Memory B cell (primary cell): ENCODE data around the gene TENM3.

ENCODE experiments used
- ATAC-seq: fragments of 150-1000 bp; cut with Tn5 transposase; 2 replicates; pipeline ENCODE4 v1.10.0; 2021; ENCODE audit warnings: low read depth, mild to moderate bottlenecking, moderate library complexity
- DNase-seq, 2 donors: peaks; one replicate each; pipeline ENCODE4 v3.0.0; 2022; ENCODE audit warnings: low spot score in 2 of 2
- H3K27ac Mint-ChIP-seq: one replicate; pipeline ENCODE4 v1.8.0; 2022; ENCODE audit warnings: mild to moderate bottlenecking, moderate library complexity, mixed read lengths
- H3K27me3 Mint-ChIP-seq: one replicate; pipeline ENCODE4 v1.8.0; 2022; ENCODE audit warnings: mixed read lengths
- H3K36me3 Mint-ChIP-seq: one replicate; pipeline ENCODE4 v1.8.0; 2022; ENCODE audit warnings: mild to moderate bottlenecking, mixed read lengths
- H3K4me1 Mint-ChIP-seq: one replicate; pipeline ENCODE4 v1.8.0; 2022; ENCODE audit warnings: mixed read lengths
- H3K4me3 Mint-ChIP-seq: one replicate; pipeline ENCODE4 v1.8.0; 2022; ENCODE audit warnings: mild to moderate bottlenecking, moderate library complexity, mixed read lengths
- H3K9me3 Mint-ChIP-seq: one replicate; pipeline ENCODE4 v1.8.0; 2022; ENCODE audit warnings: mixed read lengths

The TENM3 gene

DNA sequence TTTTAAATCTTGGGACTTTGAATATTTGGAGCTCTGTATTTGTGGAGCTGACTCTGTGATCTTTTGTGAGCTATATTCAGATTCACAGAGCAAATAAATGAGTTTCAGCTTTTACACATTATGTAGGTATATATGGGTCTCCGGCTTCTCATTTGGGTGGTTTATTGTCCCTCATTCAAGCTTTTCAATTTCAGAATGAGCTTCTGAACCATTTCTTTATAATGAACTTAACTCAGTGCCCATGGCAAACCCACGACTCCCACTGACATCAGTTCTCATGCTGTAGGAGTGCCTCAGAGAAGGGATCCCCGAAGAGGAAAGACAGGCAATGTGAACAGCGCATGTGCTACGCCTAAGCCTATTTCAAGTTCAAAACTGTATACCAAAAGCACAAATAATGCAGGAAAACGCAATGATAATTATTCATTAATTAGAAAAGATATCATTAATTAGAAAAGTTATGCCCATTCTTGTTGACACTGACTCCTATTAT lies 517.4 kb downstream of the TENM3 start:
- ATAC-seq (no peak), DNase-seq (no peak)
- H3K27me3 Mint-ChIP-seq, result peaks cover 9% of the 10 kb centered on the region
- no peaks in the 10 kb centered on the region for H3K9me3 Mint-ChIP-seq
- no peaks in the 10 kb centered on the region for H3K4me1 Mint-ChIP-seq
- no peaks in the 10 kb centered on the region for H3K36me3 Mint-ChIP-seq
- H3K27ac Mint-ChIP-seq, result no peak overlapping the region
- H3K4me3 Mint-ChIP-seq, result no peak overlapping the region

DNA sequence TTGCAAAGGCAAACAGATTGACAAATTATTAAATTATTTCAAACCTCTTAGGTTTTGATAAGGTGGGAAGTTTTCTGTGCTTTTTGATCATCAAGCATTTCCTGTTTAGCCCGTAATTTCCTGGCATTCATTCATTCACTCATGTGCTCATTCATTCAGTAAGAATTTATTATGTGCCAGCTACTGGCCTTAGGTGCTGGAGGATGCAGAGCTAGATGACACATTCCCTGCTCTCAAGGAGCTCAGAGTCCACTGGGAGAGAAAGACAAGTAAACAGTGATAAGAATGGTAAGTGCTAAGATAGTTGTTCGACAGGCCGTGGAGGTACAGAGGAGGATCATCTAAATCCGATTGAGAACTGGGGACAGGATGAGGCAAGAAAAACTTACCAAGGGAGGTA lies 520.9 kb downstream of the TENM3 start:
- DNase-seq (no peak), ATAC-seq (no peak)
- H3K4me3 Mint-ChIP-seq, result no peak overlapping the region
- peaks cover 11% of the 10 kb centered on the region for H3K27me3 Mint-ChIP-seq
- no peaks in the 10 kb centered on the region for H3K4me1 Mint-ChIP-seq
- no peaks in the 10 kb centered on the region for H3K36me3 Mint-ChIP-seq
- no peaks in the 10 kb centered on the region for H3K9me3 Mint-ChIP-seq
- no peak overlapping the region for H3K27ac Mint-ChIP-seq

DNA sequence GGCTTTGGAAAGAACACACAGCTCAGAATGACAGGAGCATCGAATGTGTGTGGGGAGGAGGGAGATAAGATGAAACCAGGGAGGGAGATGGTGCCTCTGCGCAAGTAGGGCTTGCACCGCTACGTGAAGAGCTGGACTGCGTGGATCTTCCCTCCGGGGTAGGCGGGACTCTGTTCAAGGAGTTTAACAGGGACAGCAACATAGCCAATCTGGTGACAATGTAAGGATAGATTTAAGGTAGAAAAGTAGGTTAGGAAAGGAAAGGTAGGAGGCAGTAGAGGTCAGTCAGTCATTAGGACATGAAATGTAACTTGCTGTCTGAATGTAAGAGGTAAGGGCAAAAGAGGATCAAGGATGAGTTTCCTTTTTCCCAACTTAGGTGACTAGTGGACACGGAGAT lies 521.4 kb downstream of the TENM3 start:
- Mint-ChIP-seq H3K4me3 (no peak overlapping the region), H3K27me3 (peaks cover 11% of the 10 kb centered on the region), H3K36me3 (no peaks in the 10 kb centered on the region), H3K9me3 (no peaks in the 10 kb centered on the region), H3K27ac (no peak overlapping the region), H3K4me1 (no peaks in the 10 kb centered on the region)
- ATAC-seq (no peak), DNase-seq (no peak)

GRCh38 chr4:182765987-182766856 lies 523.0 kb downstream of the TENM3 start:
- no peak overlapping the region for H3K4me3 Mint-ChIP-seq
- H3K36me3 Mint-ChIP-seq, result no peaks in the 10 kb centered on the region
- no peak overlapping the region for H3K27ac Mint-ChIP-seq
- H3K9me3 Mint-ChIP-seq, result no peaks in the 10 kb centered on the region
- DNase-seq (no peak), ATAC-seq (no peak)
- H3K27me3 Mint-ChIP-seq, result peaks cover 11% of the 10 kb centered on the region
- no peaks in the 10 kb centered on the region for H3K4me1 Mint-ChIP-seq

- no peak overlapping the region for H3K4me3 Mint-ChIP-seq
- ATAC-seq (no peak), DNase-seq (no peak)
- peaks cover 11% of the 10 kb centered on the region for H3K27me3 Mint-ChIP-seq
- H3K9me3 Mint-ChIP-seq, result no peaks in the 10 kb centered on the region
- H3K4me1 Mint-ChIP-seq, result no peaks in the 10 kb centered on the region
- no peaks in the 10 kb centered on the region for H3K36me3 Mint-ChIP-seq
- no peak overlapping the region for H3K27ac Mint-ChIP-seq
Observed at GRCh38 chr4:182766857-182767250, 523.7 kb downstream of the TENM3 start.

DNA sequence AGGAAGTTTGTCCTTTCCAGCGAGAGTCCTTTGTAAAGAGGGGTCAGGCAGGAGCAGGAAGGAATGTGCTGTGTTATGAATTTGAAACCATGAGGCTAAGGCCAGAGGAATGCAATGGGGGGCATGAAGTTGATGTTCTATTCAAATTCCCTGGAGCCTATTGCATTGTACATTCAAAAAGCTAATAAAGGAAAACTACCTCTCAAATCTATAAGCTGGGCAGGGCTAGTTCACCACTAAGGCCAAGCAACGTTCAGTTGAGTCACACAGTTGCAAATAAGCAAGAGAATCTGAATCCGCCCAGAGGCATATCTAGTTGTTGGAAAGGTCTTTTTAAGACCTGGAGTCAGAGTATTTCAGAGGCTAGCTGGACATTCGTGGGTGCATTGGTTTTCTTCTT lies 525.6 kb downstream of the TENM3 start:
- ATAC-seq (no peak), DNase-seq (no peak)
- no peaks in the 10 kb centered on the region for H3K4me1 Mint-ChIP-seq
- peaks cover 11% of the 10 kb centered on the region for H3K27me3 Mint-ChIP-seq
- H3K4me3 Mint-ChIP-seq, result no peak overlapping the region
- H3K27ac Mint-ChIP-seq, result no peak overlapping the region
- no peaks in the 10 kb centered on the region for H3K36me3 Mint-ChIP-seq
- H3K9me3 Mint-ChIP-seq, result no peaks in the 10 kb centered on the region

DNA sequence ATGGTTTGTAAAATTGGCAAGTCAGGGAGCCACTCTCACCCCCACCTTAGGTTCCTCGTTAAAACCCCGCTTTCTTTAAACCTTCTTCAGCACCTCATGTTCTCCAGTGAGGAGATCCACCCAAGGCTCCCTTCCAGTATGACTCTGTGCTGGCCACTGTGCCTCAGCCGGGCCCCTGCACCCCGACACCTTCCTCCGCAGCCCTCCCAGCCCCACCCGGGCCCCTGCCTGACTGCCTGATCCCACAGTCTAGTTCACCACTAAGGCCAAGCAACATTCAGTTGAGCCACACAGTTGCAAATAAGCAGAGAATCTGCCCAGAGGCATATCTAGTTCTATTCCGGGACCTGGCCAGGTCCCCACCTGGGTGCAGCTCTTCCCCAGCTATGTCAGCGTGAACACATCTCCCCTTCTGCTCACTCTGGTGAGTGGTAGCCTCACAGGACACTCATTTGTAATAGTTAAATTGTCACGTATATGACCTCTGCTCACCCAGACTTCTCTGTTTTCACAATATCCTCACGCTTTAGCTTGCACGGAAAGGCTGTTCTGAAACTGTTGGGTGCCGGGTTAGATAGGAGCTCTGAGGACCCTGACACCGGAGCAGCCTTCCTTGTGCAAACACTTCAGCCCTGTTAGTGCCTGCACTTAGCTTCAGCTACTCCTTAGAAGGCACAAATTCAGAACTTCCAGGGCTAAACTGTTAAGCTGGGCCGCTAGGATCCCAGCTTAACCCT lies 527.2 kb downstream of the TENM3 start:
- Mint-ChIP-seq H3K27ac (no peak overlapping the region), H3K36me3 (no peaks in the 10 kb centered on the region), H3K4me3 (no peak overlapping the region)

DNA sequence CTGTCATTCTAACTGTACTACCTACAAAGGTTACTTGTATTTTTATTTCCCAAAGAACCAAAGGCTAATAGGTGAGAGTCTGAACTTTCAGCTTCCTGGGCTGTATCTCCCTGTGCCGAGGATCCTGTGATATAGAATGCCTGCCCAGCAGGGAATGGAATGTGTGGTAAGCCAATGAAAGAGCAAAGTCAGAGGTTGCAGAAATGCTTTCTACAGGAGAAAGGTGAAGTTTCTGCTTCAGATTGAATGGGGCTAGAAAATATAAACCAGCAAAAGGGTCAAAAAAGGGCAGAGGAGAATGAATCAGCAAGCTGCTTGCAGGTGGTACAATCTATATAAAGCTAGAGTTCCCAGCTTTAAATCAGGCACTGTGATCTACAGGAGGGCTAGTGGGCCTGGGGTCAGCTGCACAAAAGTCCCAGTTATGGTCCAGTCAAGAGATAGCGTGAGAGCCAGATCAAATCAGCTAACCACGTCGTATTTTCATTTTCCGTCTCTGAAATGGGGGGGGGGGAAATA lies 527.9 kb downstream of the TENM3 start:
- no peak overlapping the region for H3K27ac Mint-ChIP-seq
- DNase-seq (no peak), ATAC-seq (no peak)
- H3K4me1 Mint-ChIP-seq, result no peaks in the 10 kb centered on the region
- no peak overlapping the region for H3K4me3 Mint-ChIP-seq
- no peaks in the 10 kb centered on the region for H3K36me3 Mint-ChIP-seq
- no peaks in the 10 kb centered on the region for H3K9me3 Mint-ChIP-seq
- H3K27me3 Mint-ChIP-seq, result peaks cover 2% of the 10 kb centered on the region

More for the DNA sequence above, 527.2 kb downstream of the TENM3 start:
- DNase-seq (no peak), ATAC-seq (no peak)
- Mint-ChIP-seq H3K9me3 (no peaks in the 10 kb centered on the region), H3K4me1 (no peaks in the 10 kb centered on the region), H3K27me3 (peaks cover 2% of the 10 kb centered on the region)

GRCh38 chr4:182775075-182775474 lies 531.9 kb downstream of the TENM3 start:
- Mint-ChIP-seq H3K4me1 (no peaks in the 10 kb centered on the region), H3K27me3 (no peaks in the 10 kb centered on the region)
- ATAC-seq, result no peak

DNA sequence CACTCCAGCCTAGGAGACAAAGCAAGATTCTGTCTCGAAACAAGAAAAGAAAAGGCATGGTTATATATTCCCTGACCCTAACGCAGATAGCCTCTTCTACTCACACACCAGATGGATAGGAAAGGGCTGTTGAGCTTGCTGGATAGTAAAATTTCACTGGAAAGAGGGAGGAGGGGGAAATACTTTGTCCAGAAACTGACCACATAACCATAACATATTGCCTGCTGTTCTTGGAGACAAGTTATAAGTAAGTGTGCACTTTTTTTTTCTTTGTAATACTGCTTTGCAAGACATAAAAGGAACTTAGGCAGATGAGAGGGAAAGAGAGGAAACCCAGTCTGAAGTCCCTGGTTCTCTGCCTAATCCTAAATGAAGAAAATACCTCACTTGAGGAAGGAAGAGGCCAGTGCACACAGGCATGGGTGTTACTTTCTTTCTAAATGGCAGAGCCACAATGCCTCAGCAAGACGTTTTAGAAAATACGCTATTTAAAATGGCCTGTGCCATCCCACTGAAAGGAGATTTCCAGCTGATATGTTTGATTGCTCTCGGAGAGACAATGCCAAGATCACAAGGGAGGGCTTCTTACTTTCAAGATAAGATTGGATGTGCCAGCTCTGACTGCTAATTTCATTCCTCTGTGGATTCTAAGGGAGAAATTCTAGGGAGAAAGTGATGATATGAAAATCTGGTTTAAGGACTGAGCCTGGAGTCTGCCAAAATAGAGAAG lies 533.3 kb downstream of the TENM3 start:
- DNase-seq, result no peak
- Mint-ChIP-seq H3K27ac (no peak overlapping the region), H3K4me3 (no peak overlapping the region), H3K9me3 (peaks cover 2% of the 10 kb centered on the region), H3K4me1 (no peaks in the 10 kb centered on the region), H3K36me3 (no peaks in the 10 kb centered on the region), H3K27me3 (no peaks in the 10 kb centered on the region)
- no peak for ATAC-seq

More at GRCh38 chr4:182775075-182775474, 531.9 kb downstream of the TENM3 start:
- no peak for DNase-seq
- H3K4me3 Mint-ChIP-seq, result no peak overlapping the region
- H3K27ac Mint-ChIP-seq, result no peak overlapping the region
- no peaks in the 10 kb centered on the region for H3K36me3 Mint-ChIP-seq
- peaks cover 2% of the 10 kb centered on the region for H3K9me3 Mint-ChIP-seq

GRCh38 chr4:182778222-182778982 lies 535.2 kb downstream of the TENM3 start:
- Mint-ChIP-seq H3K27ac (no peak overlapping the region), H3K36me3 (no peaks in the 10 kb centered on the region), H3K4me3 (no peak overlapping the region), H3K4me1 (no peaks in the 10 kb centered on the region), H3K27me3 (no peaks in the 10 kb centered on the region), H3K9me3 (peaks cover 2% of the 10 kb centered on the region)
- ATAC-seq (no peak), DNase-seq (no peak)

- no peaks in the 10 kb centered on the region for H3K9me3 Mint-ChIP-seq
- H3K36me3 Mint-ChIP-seq, result no peaks in the 10 kb centered on the region
- DNase-seq (no peak), ATAC-seq (no peak)
- H3K4me1 Mint-ChIP-seq, result no peaks in the 10 kb centered on the region
- no peak overlapping the region for H3K4me3 Mint-ChIP-seq
- no peak overlapping the region for H3K27ac Mint-ChIP-seq
- H3K27me3 Mint-ChIP-seq, result no peaks in the 10 kb centered on the region
Observed at GRCh38 chr4:182786991-182787390, 543.8 kb downstream of the TENM3 start.

- H3K4me1 Mint-ChIP-seq, result no peaks in the 10 kb centered on the region
- DNase-seq, result no peak
- no peak overlapping the region for H3K27ac Mint-ChIP-seq
- no peaks in the 10 kb centered on the region for H3K27me3 Mint-ChIP-seq
- no peak for ATAC-seq
- H3K36me3 Mint-ChIP-seq, result no peaks in the 10 kb centered on the region
- H3K9me3 Mint-ChIP-seq, result no peaks in the 10 kb centered on the region
- no peak overlapping the region for H3K4me3 Mint-ChIP-seq
Observed at GRCh38 chr4:182788201-182788600, 545.0 kb downstream of the TENM3 start.
